GM11168 (cell line): Measurements from ENCODE around the gene EVL.

Experiments used
- in situ Hi-C: fragments of 300-500 bp; cut with MboI; formaldehyde crosslinking; loops from one replicate; pipeline ENCODE4 v1.12.0; 2022; ENCODE audit warnings: low sequenced_read_pairs; ENCODE audit not compliant: unreplicated experiment

Gene EVL

GRCh38 chr14:100080206-100080605 lies 15.0 kb downstream of the EVL start:
- in situ Hi-C loops, result no loop called here

- in situ Hi-C loops, result no loop called here
Measured at GRCh38 chr14:100081997-100082625, 16.9 kb downstream of the EVL start.

- in situ Hi-C loops, result no loop called here
Measured at GRCh38 chr14:100082723-100083122, 17.5 kb downstream of the EVL start.

- in situ Hi-C loops, result no loop called here
Measured at GRCh38 chr14:100083706-100084105, 18.5 kb downstream of the EVL start.

GRCh38 chr14:100084591-100084990 lies 19.4 kb downstream of the EVL start:
- in situ Hi-C loops, result no loop called here

GRCh38 chr14:100085462-100085861 lies 20.2 kb downstream of the EVL start:
- in situ Hi-C loops, result no loop called here

GRCh38 chr14:100086361-100086760 lies 21.1 kb downstream of the EVL start:
- in situ Hi-C loops, result no loop called here

GRCh38 chr14:100088226-100088625 lies 23.0 kb downstream of the EVL start:
- in situ Hi-C loops, result no loop called here

GRCh38 chr14:100091386-100091785 lies 26.2 kb downstream of the EVL start:
- in situ Hi-C loops, result no loop called here

GRCh38 chr14:100092832-100093231 lies 27.6 kb downstream of the EVL start:
- in situ Hi-C loops, result no loop called here

- in situ Hi-C loops, result no loop called here
Measured at GRCh38 chr14:100093319-100093718, 28.1 kb downstream of the EVL start.

GRCh38 chr14:100096656-100097055 lies 31.4 kb downstream of the EVL start:
- in situ Hi-C loops, result no loop called here

- in situ Hi-C loops, result no loop called here
Measured at GRCh38 chr14:100098171-100098570, 32.9 kb downstream of the EVL start.

- in situ Hi-C loops, result no loop called here
Measured at GRCh38 chr14:100100032-100100703, 34.9 kb downstream of the EVL start.

- in situ Hi-C loops, result no loop called here
Measured at GRCh38 chr14:100102156-100102785, 37.0 kb downstream of the EVL start.

- in situ Hi-C loops, result no loop called here
Measured at GRCh38 chr14:100103250-100104005, 38.2 kb downstream of the EVL start.

GRCh38 chr14:100104006-100104352 lies 38.8 kb downstream of the EVL start:
- in situ Hi-C loops, result no loop called here

GRCh38 chr14:100104523-100105300 lies 39.5 kb downstream of the EVL start:
- in situ Hi-C loops, result no loop called here

GRCh38 chr14:100105357-100106169 lies 40.3 kb downstream of the EVL start:
- in situ Hi-C loops, result no loop called here
